GM19452 (cell line): ENCODE results near the gene BOLA2.
A peak's percentile ranks its signal among the peaks of the same experiment; 100 is the strongest.
"Not testable (repeated sequence)": the region's sequence is repeated elsewhere in the genome, so short reads cannot be mapped to it uniquely, and the experiment has no call there.

Source experiments
- ATAC-seq: cut with Tn5 transposase; IDR thresholded peaks from one replicate; pipeline ENCODE4 v1.9.1; 2021; ENCODE audit not compliant: unreplicated experiment

BOLA2 gene

DNA sequence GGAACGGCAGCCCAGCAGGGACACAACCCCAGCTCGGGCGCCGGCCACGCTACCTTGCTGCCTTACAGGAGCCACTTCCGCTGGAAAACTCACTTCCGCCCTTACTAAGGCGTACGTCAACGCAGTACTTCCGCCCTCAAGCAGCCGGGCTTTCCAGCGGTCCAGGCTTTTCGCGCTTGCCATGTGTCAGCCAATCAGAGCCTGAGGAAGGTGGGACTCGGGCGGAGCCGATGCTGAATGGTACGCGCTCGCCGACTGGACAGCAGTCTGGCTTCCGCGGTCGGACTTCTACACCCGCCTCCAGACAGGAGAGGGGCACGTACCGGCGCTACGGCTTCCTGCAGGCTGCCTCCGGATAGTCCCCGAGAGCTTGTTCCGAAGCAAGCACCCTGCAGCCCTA is at the start of gene BOLA2, which contains the start of gene SLX1B:
TSS of gene BOLA2 (minus strand) at position 83 of the 400 bp plus-strand sequence. CDS start 98 bp downstream, outside the sequence.
TSS of gene SLX1B (plus strand) at position 265 of the 400 bp plus-strand sequence.
- peak; percentile 82 for ATAC-seq

DNA sequence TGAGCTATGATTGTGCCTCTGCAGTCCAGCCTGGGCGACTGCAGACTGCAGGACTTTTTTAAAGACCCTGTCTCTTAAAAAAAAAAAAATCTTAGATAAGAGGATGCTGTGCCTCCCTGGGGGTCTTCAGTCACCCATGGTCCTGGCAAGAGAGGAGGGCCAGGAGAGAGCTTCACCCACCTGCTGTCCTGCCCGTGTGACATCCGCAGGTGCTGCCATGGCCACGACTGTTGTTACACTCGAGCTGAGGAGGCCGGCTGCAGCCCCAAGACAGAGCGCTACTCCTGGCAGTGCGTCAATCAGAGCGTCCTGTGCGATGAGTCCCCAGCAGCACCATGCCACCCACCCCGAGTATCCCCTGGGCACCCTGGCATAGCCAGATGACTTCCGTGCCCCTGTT is 28.1 kb upstream of the BOLA2 start:
- ATAC-seq: not testable (repeated sequence)

- not testable (repeated sequence) for ATAC-seq
Observed at GRCh38 chr16:29472065-29472464, 17.9 kb upstream of the BOLA2 start.

- ATAC-seq: not testable (repeated sequence)
Observed at GRCh38 chr16:29469660-29470059, 15.5 kb upstream of the BOLA2 start.

DNA sequence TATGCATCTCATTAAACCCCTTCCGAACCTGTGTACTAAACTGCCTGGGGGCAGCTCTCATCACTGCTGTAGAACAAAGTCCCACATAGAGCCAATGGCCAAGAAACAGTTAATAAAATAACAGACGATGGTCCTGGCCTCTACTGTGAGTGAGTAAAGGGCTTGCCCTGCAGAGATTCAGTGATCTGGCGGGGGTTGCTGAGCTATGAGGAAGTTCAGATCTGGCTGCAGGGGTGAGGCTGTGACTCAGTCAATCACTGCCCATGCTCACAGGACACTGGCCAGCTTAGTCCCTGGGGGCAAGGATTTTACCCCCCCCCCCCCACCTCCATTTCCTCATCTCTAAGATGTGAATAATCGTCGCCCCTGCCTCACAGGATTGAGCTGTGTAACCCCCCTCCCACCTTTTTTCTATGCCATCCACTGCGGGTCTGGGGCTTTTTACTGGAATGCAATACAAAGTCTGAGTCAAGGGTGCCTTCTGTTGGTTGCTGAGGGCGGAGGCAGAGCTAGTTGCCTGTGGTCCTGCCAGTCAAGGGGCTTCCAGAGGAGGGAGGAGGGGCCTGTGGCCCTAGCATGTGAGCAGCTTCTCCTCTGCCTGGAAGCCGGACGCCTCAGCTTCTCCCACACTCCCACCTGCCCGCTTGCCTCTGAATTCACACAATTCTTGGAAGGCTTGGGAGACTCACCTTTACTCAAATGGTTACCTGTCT is 13.7 kb upstream of the BOLA2 start:
- not testable (repeated sequence) for ATAC-seq

GRCh38 chr16:29466904-29467303 is 12.8 kb upstream of the BOLA2 start:
- ATAC-seq: not testable (repeated sequence)

DNA sequence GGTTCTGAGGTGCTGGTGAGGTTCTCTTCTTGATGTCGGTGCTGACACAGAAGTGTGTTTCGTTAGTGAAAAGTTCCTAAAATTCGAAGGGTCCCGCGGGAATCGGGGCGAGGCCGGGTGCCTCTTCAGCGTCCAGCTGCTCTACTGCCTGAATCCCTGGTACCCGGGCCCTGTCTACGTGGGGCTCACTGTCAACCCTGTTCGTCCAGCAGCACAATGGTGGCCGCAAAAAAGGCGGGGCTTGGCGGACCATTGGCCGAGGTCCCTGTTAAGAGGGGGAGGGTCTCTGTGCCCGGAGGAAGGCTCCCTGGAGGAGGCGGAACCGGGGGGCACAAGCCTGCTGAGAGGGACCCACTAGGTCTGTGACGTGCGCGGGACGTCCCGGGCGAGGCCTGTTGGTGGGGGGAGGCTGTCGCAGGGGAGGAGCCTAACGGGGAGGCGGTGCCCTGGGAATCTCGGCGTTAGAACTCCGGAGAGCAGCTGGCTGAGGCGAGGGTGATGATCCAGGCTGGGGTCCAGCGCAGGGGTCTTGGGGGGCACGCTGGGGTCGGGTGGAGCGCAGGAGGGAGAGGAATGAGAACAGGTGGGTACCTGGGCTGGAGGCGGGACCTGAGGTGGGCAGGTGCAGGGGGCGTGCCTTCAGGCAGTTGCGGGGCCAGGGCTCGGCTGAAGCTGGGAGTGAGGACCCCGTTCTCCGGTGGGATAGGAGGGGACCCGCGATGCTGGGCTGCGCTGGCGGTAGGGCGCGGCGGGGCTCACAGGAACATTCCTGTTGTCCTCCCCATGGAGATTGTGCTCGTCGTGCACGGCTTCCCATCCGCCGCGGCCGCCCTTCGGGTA is 12.1 kb upstream of the BOLA2 start:
- ATAC-seq: not testable (repeated sequence)

DNA sequence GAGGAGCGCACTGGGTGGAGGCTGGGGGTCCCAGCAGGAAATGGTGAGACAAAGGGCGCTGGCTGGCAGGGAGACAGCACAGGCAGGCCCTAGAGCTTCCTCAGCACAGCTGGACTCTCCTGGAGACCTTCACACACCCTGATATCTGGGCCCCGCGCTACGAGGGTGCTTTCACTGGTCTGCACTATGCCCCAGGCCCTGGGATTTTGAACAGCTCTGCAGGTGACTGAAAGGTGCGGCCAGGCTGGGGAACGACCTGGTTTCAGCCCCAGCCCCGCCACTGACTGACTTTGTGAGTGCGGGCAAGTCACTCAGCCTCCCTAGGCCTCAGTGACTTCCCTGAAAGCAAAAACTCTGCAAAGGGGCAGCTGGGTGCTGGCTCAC is 6.5 kb upstream of the BOLA2 start:
- ATAC-seq: not testable (repeated sequence)

DNA sequence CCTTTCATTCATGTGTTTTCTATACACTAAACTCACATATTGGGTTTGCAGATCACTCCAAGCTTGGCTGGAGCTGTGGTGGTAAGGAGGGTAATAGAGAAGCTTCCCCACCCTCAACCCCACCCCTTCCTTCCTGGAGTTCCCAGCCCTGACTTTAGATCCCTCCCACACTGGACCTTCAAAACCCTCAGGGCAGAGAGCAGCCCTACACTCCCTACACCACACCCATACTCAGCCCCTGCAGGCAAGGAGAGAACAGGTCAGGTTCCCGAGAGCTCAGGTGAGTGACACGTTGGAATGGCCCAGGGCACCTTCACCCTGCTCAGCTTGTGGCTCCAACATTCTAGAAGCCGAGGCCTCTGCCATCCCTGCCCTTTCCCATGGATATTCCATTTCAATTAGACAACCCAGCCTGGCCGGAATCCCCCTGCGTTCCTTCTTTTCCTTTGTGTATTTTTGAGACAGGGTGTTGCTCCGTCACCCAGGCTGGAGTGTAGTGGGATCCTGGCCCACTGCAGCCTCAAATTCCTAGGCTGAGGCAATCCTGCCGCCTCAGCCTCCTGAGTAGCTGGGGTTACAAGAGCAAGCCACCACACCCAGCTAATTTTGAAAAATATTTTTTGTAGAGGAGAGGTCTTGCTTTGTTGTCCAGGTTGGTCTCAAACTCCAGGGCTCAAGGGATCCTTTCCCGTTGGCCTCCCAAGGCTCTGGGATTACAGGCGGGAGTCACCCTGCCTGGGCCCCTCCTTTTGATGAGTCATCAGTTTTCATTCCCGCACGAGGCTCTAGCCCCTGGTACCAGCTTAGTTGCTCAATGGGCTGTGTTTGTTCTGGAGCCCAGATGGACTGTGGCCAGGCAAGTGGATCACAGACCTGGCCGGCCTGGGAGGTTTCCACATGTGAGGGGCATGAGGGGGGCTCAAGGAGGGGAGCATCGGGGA is 5.8 kb upstream of the BOLA2 start, which contains the start of gene SULT1A4:
TSS of gene SULT1A4 (plus strand) at position 208 of the 941 bp plus-strand sequence. CDS start 1,473 bp downstream, outside the sequence.
- ATAC-seq: not testable (repeated sequence)

- ATAC-seq: not testable (repeated sequence)
Observed at GRCh38 chr16:29457660-29458059, 3.5 kb upstream of the BOLA2 start.

- peak; percentile 57 for ATAC-seq
Observed at GRCh38 chr16:29454828-29455227, 677 bp upstream of the BOLA2 start.

DNA sequence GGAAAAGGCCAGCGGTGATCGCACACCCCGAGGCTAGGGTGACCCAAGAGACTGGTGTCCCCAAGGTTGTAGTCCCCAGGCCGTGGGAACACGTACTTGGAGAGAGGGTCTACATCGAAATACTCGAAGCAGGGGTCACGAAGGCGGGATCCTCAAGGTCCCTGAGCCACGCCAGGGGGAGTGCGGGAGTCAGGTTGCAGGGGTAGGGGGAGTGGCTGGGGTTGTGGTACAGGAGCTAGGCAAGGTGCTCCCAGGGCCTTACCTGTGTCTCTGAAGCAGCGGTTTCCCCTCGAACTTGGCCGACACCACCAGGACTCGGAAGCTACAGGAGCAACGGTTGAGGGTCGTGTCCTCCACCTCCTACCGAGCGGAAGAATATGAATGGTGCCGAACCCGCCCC is 397 bp downstream of the BOLA2 start:
- not testable (repeated sequence) for ATAC-seq

DNA sequence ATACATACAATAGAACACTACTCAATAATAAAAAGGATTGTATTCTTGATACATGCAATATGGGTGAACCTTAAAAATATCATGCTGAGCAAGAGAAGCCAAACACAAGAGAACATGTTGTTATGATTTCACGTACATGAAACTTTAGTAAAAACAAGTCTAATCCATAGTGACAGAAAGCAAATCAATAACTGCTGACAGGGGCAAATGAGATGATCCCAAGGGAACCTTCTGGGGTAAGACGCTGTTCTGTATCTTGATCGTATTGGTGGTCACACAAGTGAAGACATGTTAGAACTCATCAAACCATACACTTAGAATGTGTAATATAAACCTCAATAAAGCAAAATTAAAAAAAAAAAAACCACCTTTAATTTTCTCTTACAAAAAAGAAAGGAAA is 28.8 kb downstream of the BOLA2 start:
- not testable (repeated sequence) for ATAC-seq

DNA sequence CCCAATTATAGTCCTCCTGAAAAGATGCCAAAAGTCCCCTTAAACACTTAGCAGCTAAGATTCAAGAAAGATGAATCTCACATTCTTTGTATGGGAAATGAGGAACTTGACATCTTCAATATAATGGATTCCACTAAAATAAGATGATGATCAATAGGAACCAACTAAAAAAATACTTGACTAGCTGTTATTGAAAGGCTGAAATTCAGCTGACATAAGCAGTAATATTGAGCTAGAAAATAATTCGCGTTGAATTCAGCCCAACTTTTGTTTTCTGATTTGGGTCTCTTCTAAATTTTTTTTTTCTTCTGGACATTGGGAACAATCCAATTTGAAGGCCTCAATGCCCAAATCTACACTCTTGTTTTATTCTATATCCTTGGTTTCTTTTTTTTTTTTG is 30.6 kb downstream of the BOLA2 start:
- not testable (repeated sequence) for ATAC-seq

DNA sequence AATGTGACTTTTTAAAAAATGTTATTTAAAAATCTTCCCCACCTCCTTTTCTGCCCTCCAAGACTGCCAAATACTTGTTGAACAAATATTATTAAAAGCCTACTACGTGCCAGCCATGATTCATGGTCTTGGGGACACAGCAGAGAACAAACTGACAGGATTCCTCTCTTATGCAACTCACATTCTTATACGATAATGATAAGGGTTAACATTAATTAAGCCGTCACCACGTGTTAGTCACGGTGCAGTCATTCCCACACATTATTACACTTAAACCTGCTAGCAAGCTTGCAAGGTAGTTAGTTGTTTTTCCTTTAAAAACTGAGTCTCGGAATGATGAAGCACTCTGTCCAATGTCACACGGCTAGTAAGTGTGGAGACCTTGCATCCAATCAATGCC is 48.9 kb downstream of the BOLA2 start:
- not testable (repeated sequence) for ATAC-seq
